ENCODE data around the gene NAPB. TPM values are rescaled to one million over a fixed set of nuclear protein-coding genes. Genes with fewer than 3 reads are reported as not detected.

Gene NAPB
- total and polyA plus RNA-seq, 10 of the 15 experiments (the other 5 are each of a cell fraction or from before 2014, with no cell fraction given), result 2.1 to 15.9 (median 7.2) TPM

DNA sequence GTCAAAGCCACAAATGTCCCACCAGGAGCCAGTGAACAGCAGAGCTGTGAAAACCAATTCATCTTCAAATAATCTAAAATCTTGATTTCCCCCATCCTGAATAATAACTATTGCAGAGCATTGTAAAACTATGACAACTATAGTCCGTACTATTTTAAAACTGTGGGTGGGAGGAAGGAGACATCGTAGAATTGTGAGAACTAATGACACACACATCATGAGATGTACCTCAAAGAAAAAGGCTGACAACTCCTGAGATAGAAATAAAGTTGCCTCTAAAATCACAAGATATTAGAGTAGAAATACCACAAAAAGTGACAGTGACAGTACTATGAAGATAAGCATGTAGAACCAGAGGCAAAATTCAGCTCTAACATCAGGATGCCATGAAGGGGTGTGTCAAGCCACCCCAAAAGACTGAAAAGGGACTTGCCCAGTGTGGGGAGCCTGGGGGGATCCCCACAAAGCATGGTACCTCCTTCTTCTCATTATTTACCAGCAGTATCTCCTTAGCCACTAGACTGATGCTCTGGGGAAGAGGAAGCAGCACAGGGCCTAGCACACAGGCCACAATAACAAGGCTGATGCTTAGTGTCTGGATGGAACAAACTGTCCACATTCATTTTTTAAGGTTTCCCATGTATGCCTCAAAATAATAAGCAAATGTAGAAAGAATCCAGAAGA, 13.4 kb downstream of the NAPB start (continued):
- TF ChIP-seq, protein P1, sequence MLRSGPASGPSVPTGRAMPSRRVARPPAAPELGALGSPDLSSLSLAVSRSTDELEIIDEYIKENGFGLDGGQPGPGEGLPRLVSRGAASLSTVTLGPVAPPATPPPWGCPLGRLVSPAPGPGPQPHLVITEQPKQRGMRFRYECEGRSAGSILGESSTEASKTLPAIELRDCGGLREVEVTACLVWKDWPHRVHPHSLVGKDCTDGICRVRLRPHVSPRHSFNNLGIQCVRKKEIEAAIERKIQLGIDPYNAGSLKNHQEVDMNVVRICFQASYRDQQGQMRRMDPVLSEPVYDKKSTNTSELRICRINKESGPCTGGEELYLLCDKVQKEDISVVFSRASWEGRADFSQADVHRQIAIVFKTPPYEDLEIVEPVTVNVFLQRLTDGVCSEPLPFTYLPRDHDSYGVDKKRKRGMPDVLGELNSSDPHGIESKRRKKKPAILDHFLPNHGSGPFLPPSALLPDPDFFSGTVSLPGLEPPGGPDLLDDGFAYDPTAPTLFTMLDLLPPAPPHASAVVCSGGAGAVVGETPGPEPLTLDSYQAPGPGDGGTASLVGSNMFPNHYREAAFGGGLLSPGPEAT (IDR thresholded peaks at IDR 0.05; ENCODE audit: low read depth), result 0 out of 2 replicates have a peak, but pooled peaks have one; percentile 25
- TF ChIP-seq, protein P2, sequence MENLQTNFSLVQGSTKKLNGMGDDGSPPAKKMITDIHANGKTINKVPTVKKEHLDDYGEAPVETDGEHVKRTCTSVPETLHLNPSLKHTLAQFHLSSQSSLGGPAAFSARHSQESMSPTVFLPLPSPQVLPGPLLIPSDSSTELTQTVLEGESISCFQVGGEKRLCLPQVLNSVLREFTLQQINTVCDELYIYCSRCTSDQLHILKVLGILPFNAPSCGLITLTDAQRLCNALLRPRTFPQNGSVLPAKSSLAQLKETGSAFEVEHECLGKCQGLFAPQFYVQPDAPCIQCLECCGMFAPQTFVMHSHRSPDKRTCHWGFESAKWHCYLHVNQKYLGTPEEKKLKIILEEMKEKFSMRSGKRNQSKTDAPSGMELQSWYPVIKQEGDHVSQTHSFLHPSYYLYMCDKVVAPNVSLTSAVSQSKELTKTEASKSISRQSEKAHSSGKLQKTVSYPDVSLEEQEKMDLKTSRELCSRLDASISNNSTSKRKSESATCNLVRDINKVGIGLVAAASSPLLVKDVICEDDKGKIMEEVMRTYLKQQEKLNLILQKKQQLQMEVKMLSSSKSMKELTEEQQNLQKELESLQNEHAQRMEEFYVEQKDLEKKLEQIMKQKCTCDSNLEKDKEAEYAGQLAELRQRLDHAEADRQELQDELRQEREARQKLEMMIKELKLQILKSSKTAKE (IDR thresholded peaks at IDR 0.05; ENCODE audit: low read depth, poor library complexity, severe bottlenecking), result no peak
- TF ChIP-seq, protein P3, sequence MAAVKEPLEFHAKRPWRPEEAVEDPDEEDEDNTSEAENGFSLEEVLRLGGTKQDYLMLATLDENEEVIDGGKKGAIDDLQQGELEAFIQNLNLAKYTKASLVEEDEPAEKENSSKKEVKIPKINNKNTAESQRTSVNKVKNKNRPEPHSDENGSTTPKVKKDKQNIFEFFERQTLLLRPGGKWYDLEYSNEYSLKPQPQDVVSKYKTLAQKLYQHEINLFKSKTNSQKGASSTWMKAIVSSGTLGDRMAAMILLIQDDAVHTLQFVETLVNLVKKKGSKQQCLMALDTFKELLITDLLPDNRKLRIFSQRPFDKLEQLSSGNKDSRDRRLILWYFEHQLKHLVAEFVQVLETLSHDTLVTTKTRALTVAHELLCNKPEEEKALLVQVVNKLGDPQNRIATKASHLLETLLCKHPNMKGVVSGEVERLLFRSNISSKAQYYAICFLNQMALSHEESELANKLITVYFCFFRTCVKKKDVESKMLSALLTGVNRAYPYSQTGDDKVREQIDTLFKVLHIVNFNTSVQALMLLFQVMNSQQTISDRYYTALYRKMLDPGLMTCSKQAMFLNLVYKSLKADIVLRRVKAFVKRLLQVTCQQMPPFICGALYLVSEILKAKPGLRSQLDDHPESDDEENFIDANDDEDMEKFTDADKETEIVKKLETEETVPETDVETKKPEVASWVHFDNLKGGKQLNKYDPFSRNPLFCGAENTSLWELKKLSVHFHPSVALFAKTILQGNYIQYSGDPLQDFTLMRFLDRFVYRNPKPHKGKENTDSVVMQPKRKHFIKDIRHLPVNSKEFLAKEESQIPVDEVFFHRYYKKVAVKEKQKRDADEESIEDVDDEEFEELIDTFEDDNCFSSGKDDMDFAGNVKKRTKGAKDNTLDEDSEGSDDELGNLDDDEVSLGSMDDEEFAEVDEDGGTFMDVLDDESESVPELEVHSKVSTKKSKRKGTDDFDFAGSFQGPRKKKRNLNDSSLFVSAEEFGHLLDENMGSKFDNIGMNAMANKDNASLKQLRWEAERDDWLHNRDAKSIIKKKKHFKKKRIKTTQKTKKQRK (IDR thresholded peaks at IDR 0.05; ENCODE audit: low read depth, low read length), result no peak
- no peak for TF ChIP-seq EZH2 (IDR thresholded peaks at IDR 0.05; ENCODE audit: borderline replicate concordance, control insufficient read depth, low read depth, low read length)
- no peak for TF ChIP-seq RELA (IDR thresholded peaks at IDR 0.05; ENCODE audit: borderline replicate concordance, partially characterized antibody)
- TF ChIP-seq CBFB (IDR thresholded peaks at IDR 0.05; ENCODE audit: low read depth), result 0 out of 2 replicates have a peak, but pooled peaks have one; percentile 31
- TF ChIP-seq NFIC (IDR thresholded peaks at IDR 0.05; ENCODE audit: low read depth, low read length), result peak; percentile 40; the same call in 1 of the 2 replicates

All from GM12878 (cell line).